OCI-LY1 (cell line): ENCODE data around the gene ABR.

Experiments used
- CTCF ChIP-seq: fragments of 200-600 bp; sonication (generic), shearing (Covaris generic); IDR thresholded peaks from 2 replicates; pipeline ENCODE4 v1.5.1; 2017; ENCODE audit warnings: mild to moderate bottlenecking, antibody characterized with exemption, low read length, moderate library complexity, mixed read lengths
- EZH2 ChIP-seq: fragments of 200-600 bp; sonication (generic), shearing (Covaris generic); IDR thresholded peaks from 2 replicates; pipeline ENCODE4 v1.8.0; 2017; ENCODE audit warnings: borderline replicate concordance, mixed run types, mild to moderate bottlenecking, antibody characterized with exemption, low read length, moderate library complexity, mixed read lengths

GRCh38 chr17:1123393-1123831, 56.4 kb downstream of the ABR start:
- no peak for TF ChIP-seq EZH2
- no peak for TF ChIP-seq CTCF
